MM.1S (cell line): ENCODE data around the gene HIPK2.

Experiments used
- DNase-seq: peaks from one replicate; pipeline ENCODE4 v3.0.0-alpha.2; 2015
- H2AFZ ChIP-seq: fragments of 300-600 bp; sonication (generic); 2 replicates; pipeline ENCODE4 v1.6.0; 2016; ENCODE audit warnings: antibody characterized with exemption, low read length
- H3F3A ChIP-seq: fragments of 300-600 bp; sonication (generic); 2 replicates; pipeline ENCODE4 v1.6.1; 2016; ENCODE audit warnings: mild to moderate bottlenecking, antibody characterized with exemption, low read length, moderate library complexity, mixed read lengths; ENCODE audit not compliant: insufficient read depth
- H3K27ac ChIP-seq: fragments of 300-600 bp; sonication (generic); 2 replicates; pipeline ENCODE4 v1.5.1; 2016; ENCODE audit warnings: mild to moderate bottlenecking, low read length
- H3K27me3 ChIP-seq: fragments of 300-600 bp; sonication (generic); replicated peaks from 2 replicates; pipeline ENCODE4 v1.6.0; 2016; ENCODE audit warnings: low read length; ENCODE audit not compliant: insufficient read depth
- H3K36me3 ChIP-seq: fragments of 300-600 bp; sonication (generic); replicated peaks from 2 replicates; pipeline ENCODE4 v1.6.1; 2016; ENCODE audit warnings: mild to moderate bottlenecking, low read length, mixed read lengths; ENCODE audit not compliant: insufficient read depth
- H3K4me1 ChIP-seq: fragments of 300-600 bp; sonication (generic); 2 replicates; pipeline ENCODE4 v1.6.1; 2016; ENCODE audit warnings: low read length, mixed read lengths
- H3K4me2 ChIP-seq: fragments of 300-600 bp; sonication (generic); 2 replicates; pipeline ENCODE4 v1.6.0; 2016; ENCODE audit warnings: low read depth, low read length
- H3K4me3 ChIP-seq: fragments of 300-600 bp; sonication (generic); 2 replicates; pipeline ENCODE4 v1.5.1; 2016; ENCODE audit warnings: low read length, mixed read lengths
- H3K79me2 ChIP-seq: fragments of 300-600 bp; sonication (generic); 2 replicates; pipeline ENCODE4 v1.6.1; 2016; ENCODE audit warnings: mixed run types, low read length, mixed read lengths
- H3K9ac ChIP-seq: fragments of 300-600 bp; sonication (generic); 2 replicates; pipeline ENCODE4 v1.6.1; 2016; ENCODE audit warnings: low read length, mixed read lengths
- H3K9me2 ChIP-seq: fragments of 300-600 bp; sonication (generic); replicated peaks from 2 replicates; pipeline ENCODE4 v1.6.1; 2016; ENCODE audit warnings: mild to moderate bottlenecking, low read length, mixed read lengths; ENCODE audit not compliant: insufficient read depth
- H3K9me3 ChIP-seq: fragments of 300-600 bp; sonication (generic); replicated peaks from 2 replicates; pipeline ENCODE4 v1.6.1; 2016; ENCODE audit warnings: mild to moderate bottlenecking, low read length, mixed read lengths; ENCODE audit not compliant: insufficient read depth
- H4K20me1 ChIP-seq: fragments of 300-600 bp; sonication (generic); 2 replicates; pipeline ENCODE4 v1.6.1; 2016; ENCODE audit warnings: mild to moderate bottlenecking, low read length, moderate library complexity, mixed read lengths; ENCODE audit not compliant: insufficient read depth
- CTCF ChIP-seq: fragments of 300-600 bp; sonication (generic); IDR thresholded peaks from 2 replicates; pipeline ENCODE4 v1.5.1; 2016; ENCODE audit warnings: antibody characterized with exemption, low read length, mixed read lengths
- EZH2 ChIP-seq: fragments of 300-600 bp; sonication (generic); optimal IDR thresholded peaks from 2 replicates; pipeline ENCODE3; 2017; ENCODE audit warnings: low read depth, mild to moderate bottlenecking, antibody characterized with exemption, low read length, mixed read lengths
- EZH2phosphoT487 ChIP-seq: fragments of 300-600 bp; sonication (generic); IDR thresholded peaks from 2 replicates; pipeline ENCODE4 v1.6.1; 2018; ENCODE audit warnings: antibody characterized with exemption, low read length

HIPK2 gene

GRCh38 chr7:139603896-139604295 is 173.9 kb downstream of the HIPK2 start:
- Histone ChIP-seq H3K79me2 (no peaks in the 10 kb centered on the region), H3K9me3 (no peaks in the 10 kb centered on the region), H3K4me1 (no peaks in the 10 kb centered on the region), H2AFZ (no peak overlapping the region), H4K20me1 (no peaks in the 10 kb centered on the region), H3K27me3 (no peaks in the 10 kb centered on the region), H3K27ac (no peak overlapping the region), H3K9ac (no peak overlapping the region), H3K36me3 (no peaks in the 10 kb centered on the region), H3K9me2 (no peaks in the 10 kb centered on the region), H3K4me3 (no peak overlapping the region), H3K4me2 (no peak overlapping the region), H3F3A (no peaks in the 10 kb centered on the region)
- no peak for DNase-seq
- TF ChIP-seq EZH2phosphoT487 (no peak), EZH2 (no peak), CTCF (no peak)

- no peak for DNase-seq
- no peaks in the 10 kb centered on the region for H3K9me2 ChIP-seq
- H3K4me3 ChIP-seq = no peak overlapping the region
- H4K20me1 ChIP-seq = no peaks in the 10 kb centered on the region
- H3K79me2 ChIP-seq = no peaks in the 10 kb centered on the region
- no peaks in the 10 kb centered on the region for H3K36me3 ChIP-seq
- H3K9me3 ChIP-seq = no peaks in the 10 kb centered on the region
- H2AFZ ChIP-seq = no peak overlapping the region
- no peaks in the 10 kb centered on the region for H3K4me1 ChIP-seq
- no peak overlapping the region for H3K9ac ChIP-seq
- no peak overlapping the region for H3K4me2 ChIP-seq
- no peaks in the 10 kb centered on the region for H3K27me3 ChIP-seq
- no peak overlapping the region for H3K27ac ChIP-seq
- TF ChIP-seq EZH2phosphoT487 (no peak), CTCF (no peak), EZH2 (no peak)
- H3F3A ChIP-seq = no peaks in the 10 kb centered on the region
These were observed 174.5 kb downstream of the HIPK2 start for GRCh38 chr7:139603282-139603681.

- Histone ChIP-seq H3K79me2 (no peaks in the 10 kb centered on the region), H3K4me2 (no peak overlapping the region), H3K4me3 (no peak overlapping the region), H4K20me1 (no peaks in the 10 kb centered on the region), H3K9me2 (no peaks in the 10 kb centered on the region), H3K27me3 (no peaks in the 10 kb centered on the region), H2AFZ (no peak overlapping the region), H3K36me3 (no peaks in the 10 kb centered on the region), H3K9ac (no peak overlapping the region), H3K9me3 (no peaks in the 10 kb centered on the region), H3K27ac (no peak overlapping the region), H3F3A (no peaks in the 10 kb centered on the region), H3K4me1 (no peaks in the 10 kb centered on the region)
- peak; percentile 60 for DNase-seq
- TF ChIP-seq CTCF = peak; percentile 62
- no peak for TF ChIP-seq EZH2
- TF ChIP-seq EZH2phosphoT487 = no peak
These were observed 175.6 kb downstream of the HIPK2 start for GRCh38 chr7:139602143-139602722.
